ENCODE measurements around the gene ACTN2.

ACTN2 gene

GRCh38 chr1:236673289-236673919, 12.9 kb upstream of the ACTN2 start:
- Histone ChIP-seq H4K20me1 (ENCODE audit: low read depth, low read length) (no peaks in the 10 kb centered on the region), H2AFZ (ENCODE audit: low read depth, low read length, severe bottlenecking) (no peak overlapping the region), H3K9me2 (replicated peaks; ENCODE audit: insufficient read depth, low read length) (no peaks in the 10 kb centered on the region), H3K4me3 (ENCODE audit: insufficient read depth, low read length, poor library complexity, severe bottlenecking) (no peak overlapping the region), H3F3A (ENCODE audit: insufficient read depth) (no peaks in the 10 kb centered on the region), H3K27me3 (ENCODE audit: low read length) (0 out of 2 replicates have a peak, but pooled peaks cover 4% of the 10 kb centered on the region), H3K27ac (ENCODE audit: low read depth, low read length) (no peak overlapping the region), H3K36me3 (ENCODE audit: low read length) (no peaks in the 10 kb centered on the region), H3K79me2 (ENCODE audit: insufficient read depth, low read length) (no peaks in the 10 kb centered on the region), H3K9ac (ENCODE audit: low read length) (no peak overlapping the region), H3K9me3 (ENCODE audit: insufficient read depth, low read length) (no peaks in the 10 kb centered on the region), H3K4me2 (ENCODE audit: low read depth, low read length, poor library complexity, severe bottlenecking) (no peak overlapping the region)
- no peak for TF ChIP-seq EZH2phosphoT487 (conservative IDR thresholded peaks at IDR 0.05; ENCODE audit: low read length)
- no peak for TF ChIP-seq CTCF (IDR thresholded peaks at IDR 0.05; ENCODE audit: insufficient read depth, low read length, poor library complexity, severe bottlenecking)

- H4K20me1 ChIP-seq (ENCODE audit: low read depth, low read length), result no peaks in the 10 kb centered on the region
- no peaks in the 10 kb centered on the region for H3K9me3 ChIP-seq (ENCODE audit: insufficient read depth, low read length)
- no peak overlapping the region for H3K4me3 ChIP-seq (ENCODE audit: insufficient read depth, low read length, poor library complexity, severe bottlenecking)
- H3K79me2 ChIP-seq (ENCODE audit: insufficient read depth, low read length), result no peaks in the 10 kb centered on the region
- no peak overlapping the region for H3K27ac ChIP-seq (ENCODE audit: low read depth, low read length)
- no peaks in the 10 kb centered on the region for H3K36me3 ChIP-seq (ENCODE audit: low read length)
- no peaks in the 10 kb centered on the region for H3K9me2 ChIP-seq (replicated peaks; ENCODE audit: insufficient read depth, low read length)
- no peak overlapping the region for H3K4me2 ChIP-seq (ENCODE audit: low read depth, low read length, poor library complexity, severe bottlenecking)
- no peak overlapping the region for H3K9ac ChIP-seq (ENCODE audit: low read length)
- H2AFZ ChIP-seq (ENCODE audit: low read depth, low read length, severe bottlenecking), result no peak overlapping the region
- no peaks in the 10 kb centered on the region for H3K27me3 ChIP-seq (ENCODE audit: low read length)
- no peaks in the 10 kb centered on the region for H3F3A ChIP-seq (ENCODE audit: insufficient read depth)
- no peak for TF ChIP-seq EZH2phosphoT487 (conservative IDR thresholded peaks at IDR 0.05; ENCODE audit: low read length)
- no peak for TF ChIP-seq CTCF (IDR thresholded peaks at IDR 0.05; ENCODE audit: insufficient read depth, low read length, poor library complexity, severe bottlenecking)
These were observed 8.6 kb upstream of the ACTN2 start for GRCh38 chr1:236677641-236678235.

- TF ChIP-seq CTCF (IDR thresholded peaks at IDR 0.05; ENCODE audit: insufficient read depth, low read length, poor library complexity, severe bottlenecking) (no peak), EZH2phosphoT487 (conservative IDR thresholded peaks at IDR 0.05; ENCODE audit: low read length) (no peak)
- Histone ChIP-seq H3K79me2 (ENCODE audit: insufficient read depth, low read length) (no peaks in the 10 kb centered on the region), H3K9ac (ENCODE audit: low read length) (no peak overlapping the region), H3K9me2 (replicated peaks; ENCODE audit: insufficient read depth, low read length) (no peaks in the 10 kb centered on the region), H3K4me3 (ENCODE audit: insufficient read depth, low read length, poor library complexity, severe bottlenecking) (no peak overlapping the region), H2AFZ (ENCODE audit: low read depth, low read length, severe bottlenecking) (no peak overlapping the region), H3K36me3 (ENCODE audit: low read length) (no peaks in the 10 kb centered on the region), H3K27me3 (ENCODE audit: low read length) (no peaks in the 10 kb centered on the region), H4K20me1 (ENCODE audit: low read depth, low read length) (no peaks in the 10 kb centered on the region), H3K27ac (ENCODE audit: low read depth, low read length) (no peak overlapping the region), H3F3A (ENCODE audit: insufficient read depth) (no peaks in the 10 kb centered on the region), H3K4me2 (ENCODE audit: low read depth, low read length, poor library complexity, severe bottlenecking) (no peak overlapping the region), H3K9me3 (ENCODE audit: insufficient read depth, low read length) (no peaks in the 10 kb centered on the region)
These were observed 5.1 kb upstream of the ACTN2 start for GRCh38 chr1:236681219-236681618.
